WTC11 (cell line): ENCODE measurements around the gene COLEC12. TPM values are rescaled to one million over a fixed set of nuclear protein-coding genes. Genes with fewer than 3 reads are reported as not detected.

Experiments
- ATAC-seq: fragments of 200-7000 bp; cut with Tn5 transposase; 2 replicates; pipeline ENCODE4 v1.10.0; 2021; ENCODE audit warnings: mild to moderate bottlenecking, moderate library complexity
- CTCF ChIA-PET: fragments of 300-600 bp; sonication (Branson Sonifier 250); formaldehyde crosslinking; loops from one replicate; lab custom pipeline; 2021; ENCODE audit warnings: antibody characterized with exemption; lab: Charles Lee
- POLR2A ChIA-PET: fragments of 350-600 bp; sonication (Branson Sonifier 250); formaldehyde crosslinking; loops from one replicate; lab custom pipeline; 2021; ENCODE audit warnings: antibody characterized with exemption; lab: Charles Lee
- DNase-seq: peaks from one replicate; pipeline ENCODE4 v3.0.0; 2021; ENCODE audit warnings: low spot score
- H3K27ac Mint-ChIP-seq: 2 replicates; pipeline ENCODE4 v1.8.0; 2021; ENCODE audit warnings: mixed read lengths
- H3K27me3 Mint-ChIP-seq: 2 replicates; pipeline ENCODE4 v1.8.0; 2021; ENCODE audit warnings: low read depth, mild to moderate bottlenecking, moderate library complexity, mixed read lengths
- H3K36me3 Mint-ChIP-seq: 2 replicates; pipeline ENCODE4 v1.8.0; 2021; ENCODE audit warnings: mixed read lengths
- H3K4me1 Mint-ChIP-seq: 2 replicates; pipeline ENCODE4 v1.8.0; 2022; ENCODE audit warnings: mixed read lengths
- H3K4me3 Mint-ChIP-seq: 2 replicates; pipeline ENCODE4 v1.8.0; 2021; ENCODE audit warnings: mild to moderate bottlenecking, moderate library complexity, mixed read lengths
- H3K9me3 Mint-ChIP-seq: 2 replicates; pipeline ENCODE4 v1.8.0; 2021; ENCODE audit warnings: mixed read lengths
- ATF1 ChIP-seq: sonication (generic); formaldehyde crosslinking; IDR thresholded peaks from 2 replicates; pipeline ENCODE4 v1.8.1; 2023; ENCODE audit warnings: mild to moderate bottlenecking, moderate library complexity, missing genetic modification reagents
- CBFB ChIP-seq: sonication (generic); formaldehyde crosslinking; IDR thresholded peaks from 2 replicates; pipeline ENCODE4 v1.8.1; 2022; ENCODE audit warnings: mild to moderate bottlenecking, low read depth, missing genetic modification reagents
- CREM ChIP-seq: sonication (generic); formaldehyde crosslinking; IDR thresholded peaks from 2 replicates; pipeline ENCODE4 v1.8.1; 2022; ENCODE audit warnings: mild to moderate bottlenecking, missing genetic modification reagents, moderate library complexity
- ELF4 ChIP-seq: sonication (generic); formaldehyde crosslinking; IDR thresholded peaks from 2 replicates; pipeline ENCODE4 v1.8.1; 2022; ENCODE audit warnings: low read depth, mild to moderate bottlenecking, moderate library complexity, missing genetic modification reagents
- EMX1 ChIP-seq: fragments of 250-450 bp; sonication (Bioruptor Pico); IDR thresholded peaks from 2 replicates; pipeline ENCODE4 v1.8.0; 2021; ENCODE audit warnings: mild to moderate bottlenecking
- ETV6 ChIP-seq: sonication (generic); formaldehyde crosslinking; IDR thresholded peaks from 2 replicates; pipeline ENCODE4 v1.8.1; 2022; ENCODE audit warnings: mild to moderate bottlenecking, missing genetic modification reagents
- FOXP1 ChIP-seq: sonication (generic); formaldehyde crosslinking; IDR thresholded peaks from 2 replicates; pipeline ENCODE4 v1.8.0; 2022; ENCODE audit warnings: missing genetic modification reagents, mild to moderate bottlenecking, moderate library complexity, borderline replicate concordance
- FOXP4 ChIP-seq: sonication (generic); formaldehyde crosslinking; IDR thresholded peaks from 2 replicates; pipeline ENCODE4 v1.8.0; 2022; ENCODE audit warnings: mild to moderate bottlenecking, missing genetic modification reagents
- GABPB1 ChIP-seq: sonication (generic); formaldehyde crosslinking; IDR thresholded peaks from 2 replicates; pipeline ENCODE4 v1.8.1; 2023; ENCODE audit warnings: mild to moderate bottlenecking, missing genetic modification reagents
- HMGXB4 ChIP-seq: sonication (generic); formaldehyde crosslinking; IDR thresholded peaks from 2 replicates; pipeline ENCODE4 v1.8.1; 2023; ENCODE audit warnings: mild to moderate bottlenecking, moderate library complexity, missing genetic modification reagents
- IRF2 ChIP-seq: sonication (generic); formaldehyde crosslinking; IDR thresholded peaks from 2 replicates; pipeline ENCODE4 v1.8.0; 2022; ENCODE audit warnings: low read depth, missing genetic modification reagents, borderline replicate concordance
- JAZF1 ChIP-seq: fragments of 250-450 bp; sonication (Bioruptor Pico); IDR thresholded peaks from 2 replicates; pipeline ENCODE4 v1.9.0; 2021; ENCODE audit warnings: moderate library complexity, mild to moderate bottlenecking, inconsistent platforms
- NFE2L1 ChIP-seq: sonication (generic); formaldehyde crosslinking; IDR thresholded peaks from 2 replicates; pipeline ENCODE4 v1.8.1; 2023; ENCODE audit warnings: missing genetic modification reagents
- NR1H2 ChIP-seq: sonication (generic); formaldehyde crosslinking; IDR thresholded peaks from 2 replicates; pipeline ENCODE4 v1.9.0; 2021; ENCODE audit warnings: mild to moderate bottlenecking, moderate library complexity, missing genetic modification reagents
- NR3C1 ChIP-seq: sonication (generic); formaldehyde crosslinking; conservative IDR thresholded peaks from 2 replicates; pipeline ENCODE4 v1.8.1; 2023; ENCODE audit warnings: low read depth, mild to moderate bottlenecking, missing genetic modification reagents
- OVOL2 ChIP-seq: fragments of 250-450 bp; sonication (Bioruptor Pico); IDR thresholded peaks from 2 replicates; pipeline ENCODE4 v1.9.0; 2021; ENCODE audit warnings: mild to moderate bottlenecking, borderline replicate concordance
- RORB ChIP-seq: fragments of 250-450 bp; sonication (Bioruptor Pico); IDR thresholded peaks from 2 replicates; pipeline ENCODE4 v1.9.0; 2021; ENCODE audit warnings: mild to moderate bottlenecking
- SMAD3 ChIP-seq: sonication (generic); formaldehyde crosslinking; IDR thresholded peaks from 2 replicates; pipeline ENCODE4 v1.8.0; 2022; ENCODE audit warnings: missing genetic modification reagents, mild to moderate bottlenecking, borderline replicate concordance
- TEAD1 ChIP-seq: sonication (generic); formaldehyde crosslinking; IDR thresholded peaks from 2 replicates; pipeline ENCODE4 v1.8.0; 2022; ENCODE audit warnings: mild to moderate bottlenecking, missing genetic modification reagents
- USF1 ChIP-seq: sonication (generic); formaldehyde crosslinking; IDR thresholded peaks from 2 replicates; pipeline ENCODE4 v1.8.0; 2022; ENCODE audit warnings: mild to moderate bottlenecking, missing genetic modification reagents
- ZBTB21 ChIP-seq: sonication (generic); formaldehyde crosslinking; IDR thresholded peaks from 2 replicates; pipeline ENCODE4 v1.8.1; 2023; ENCODE audit warnings: mild to moderate bottlenecking, missing genetic modification reagents, borderline replicate concordance
- ZMAT4 ChIP-seq: fragments of 250-450 bp; sonication (Bioruptor Pico); IDR thresholded peaks from 2 replicates; pipeline ENCODE4 v1.9.0; 2021; ENCODE audit warnings: mild to moderate bottlenecking
- ZNF121 ChIP-seq: sonication (generic); formaldehyde crosslinking; IDR thresholded peaks from 2 replicates; pipeline ENCODE4 v1.8.0; 2023; ENCODE audit warnings: missing genetic modification reagents
- ZNF138 ChIP-seq: sonication (generic); formaldehyde crosslinking; conservative IDR thresholded peaks from 2 replicates; pipeline ENCODE4 v1.8.1; 2022; ENCODE audit warnings: mild to moderate bottlenecking, moderate library complexity, missing genetic modification reagents
- ZNF219 ChIP-seq: sonication (generic); formaldehyde crosslinking; IDR thresholded peaks from 2 replicates; pipeline ENCODE4 v1.8.0; 2023; ENCODE audit warnings: missing genetic modification reagents, mild to moderate bottlenecking, borderline replicate concordance
- ZNF671 ChIP-seq: fragments of 250-450 bp; sonication (Bioruptor Pico); IDR thresholded peaks from 2 replicates; pipeline ENCODE4 v1.8.0; 2021; ENCODE audit warnings: mild to moderate bottlenecking
- total RNA-seq: library from RNA; stranded (reverse); gene quantifications from 3 replicates; pipeline ENCODE4 v1.2.3, GENCODE V29; 2021
- TF ChIP-seq, protein P1 (sequence below): sonication (generic); formaldehyde crosslinking; IDR thresholded peaks from 2 replicates; pipeline ENCODE4 v1.8.0; 2023; ENCODE audit warnings: mild to moderate bottlenecking, missing genetic modification reagents
- TF ChIP-seq, protein P2 (sequence below): sonication (generic); formaldehyde crosslinking; IDR thresholded peaks from 2 replicates; pipeline ENCODE4 v1.8.1; 2023; ENCODE audit warnings: mild to moderate bottlenecking, missing genetic modification reagents

The COLEC12 gene
- total RNA-seq, 1 experiment from 2014 or later: 0.48 TPM

GRCh38 chr18:383135-383534 is 117.4 kb downstream of the COLEC12 start:
- POLR2A ChIA-PET: no interaction called here
- Mint-ChIP-seq H3K4me3 (no peak overlapping the region), H3K27me3 (peaks cover 2% of the 10 kb centered on the region), H3K9me3 (peaks cover 8% of the 10 kb centered on the region), H3K36me3 (no peaks in the 10 kb centered on the region), H3K4me1 (0 out of 2 replicates have a peak, but pooled peaks cover under 1% of the 10 kb centered on the region), H3K27ac (no peak overlapping the region)
- no peak for ATAC-seq
- CTCF ChIA-PET: no interaction called here
- TF ChIP-seq RORB (CRISPR knock-in tag) (no peak), ZBTB21 (CRISPR knock-in tag) (no peak), ELF4 (CRISPR knock-in tag) (no peak), JAZF1 (CRISPR knock-in tag) (no peak), EMX1 (CRISPR knock-in tag) (no peak), ZNF219 (CRISPR knock-in tag) (no peak), ETV6 (CRISPR knock-in tag) (no peak), CREM (CRISPR knock-in tag) (no peak), NR3C1 (CRISPR knock-in tag) (no peak), SMAD3 (CRISPR knock-in tag) (no peak), NFE2L1 (CRISPR knock-in tag) (no peak), ATF1 (CRISPR knock-in tag) (no peak), ZNF121 (no peak), ZNF671 (CRISPR knock-in tag) (no peak), FOXP1 (no peak), ZNF138 (CRISPR knock-in tag) (no peak)
- TF ChIP-seq, protein P1, sequence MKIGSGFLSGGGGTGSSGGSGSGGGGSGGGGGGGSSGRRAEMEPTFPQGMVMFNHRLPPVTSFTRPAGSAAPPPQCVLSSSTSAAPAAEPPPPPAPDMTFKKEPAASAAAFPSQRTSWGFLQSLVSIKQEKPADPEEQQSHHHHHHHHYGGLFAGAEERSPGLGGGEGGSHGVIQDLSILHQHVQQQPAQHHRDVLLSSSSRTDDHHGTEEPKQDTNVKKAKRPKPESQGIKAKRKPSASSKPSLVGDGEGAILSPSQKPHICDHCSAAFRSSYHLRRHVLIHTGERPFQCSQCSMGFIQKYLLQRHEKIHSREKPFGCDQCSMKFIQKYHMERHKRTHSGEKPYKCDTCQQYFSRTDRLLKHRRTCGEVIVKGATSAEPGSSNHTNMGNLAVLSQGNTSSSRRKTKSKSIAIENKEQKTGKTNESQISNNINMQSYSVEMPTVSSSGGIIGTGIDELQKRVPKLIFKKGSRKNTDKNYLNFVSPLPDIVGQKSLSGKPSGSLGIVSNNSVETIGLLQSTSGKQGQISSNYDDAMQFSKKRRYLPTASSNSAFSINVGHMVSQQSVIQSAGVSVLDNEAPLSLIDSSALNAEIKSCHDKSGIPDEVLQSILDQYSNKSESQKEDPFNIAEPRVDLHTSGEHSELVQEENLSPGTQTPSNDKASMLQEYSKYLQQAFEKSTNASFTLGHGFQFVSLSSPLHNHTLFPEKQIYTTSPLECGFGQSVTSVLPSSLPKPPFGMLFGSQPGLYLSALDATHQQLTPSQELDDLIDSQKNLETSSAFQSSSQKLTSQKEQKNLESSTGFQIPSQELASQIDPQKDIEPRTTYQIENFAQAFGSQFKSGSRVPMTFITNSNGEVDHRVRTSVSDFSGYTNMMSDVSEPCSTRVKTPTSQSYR (CRISPR knock-in tag): no peak
- TF ChIP-seq, protein P2, sequence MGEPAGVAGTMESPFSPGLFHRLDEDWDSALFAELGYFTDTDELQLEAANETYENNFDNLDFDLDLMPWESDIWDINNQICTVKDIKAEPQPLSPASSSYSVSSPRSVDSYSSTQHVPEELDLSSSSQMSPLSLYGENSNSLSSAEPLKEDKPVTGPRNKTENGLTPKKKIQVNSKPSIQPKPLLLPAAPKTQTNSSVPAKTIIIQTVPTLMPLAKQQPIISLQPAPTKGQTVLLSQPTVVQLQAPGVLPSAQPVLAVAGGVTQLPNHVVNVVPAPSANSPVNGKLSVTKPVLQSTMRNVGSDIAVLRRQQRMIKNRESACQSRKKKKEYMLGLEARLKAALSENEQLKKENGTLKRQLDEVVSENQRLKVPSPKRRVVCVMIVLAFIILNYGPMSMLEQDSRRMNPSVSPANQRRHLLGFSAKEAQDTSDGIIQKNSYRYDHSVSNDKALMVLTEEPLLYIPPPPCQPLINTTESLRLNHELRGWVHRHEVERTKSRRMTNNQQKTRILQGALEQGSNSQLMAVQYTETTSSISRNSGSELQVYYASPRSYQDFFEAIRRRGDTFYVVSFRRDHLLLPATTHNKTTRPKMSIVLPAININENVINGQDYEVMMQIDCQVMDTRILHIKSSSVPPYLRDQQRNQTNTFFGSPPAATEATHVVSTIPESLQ (CRISPR knock-in tag): no peak
- no peak for DNase-seq

DNA sequence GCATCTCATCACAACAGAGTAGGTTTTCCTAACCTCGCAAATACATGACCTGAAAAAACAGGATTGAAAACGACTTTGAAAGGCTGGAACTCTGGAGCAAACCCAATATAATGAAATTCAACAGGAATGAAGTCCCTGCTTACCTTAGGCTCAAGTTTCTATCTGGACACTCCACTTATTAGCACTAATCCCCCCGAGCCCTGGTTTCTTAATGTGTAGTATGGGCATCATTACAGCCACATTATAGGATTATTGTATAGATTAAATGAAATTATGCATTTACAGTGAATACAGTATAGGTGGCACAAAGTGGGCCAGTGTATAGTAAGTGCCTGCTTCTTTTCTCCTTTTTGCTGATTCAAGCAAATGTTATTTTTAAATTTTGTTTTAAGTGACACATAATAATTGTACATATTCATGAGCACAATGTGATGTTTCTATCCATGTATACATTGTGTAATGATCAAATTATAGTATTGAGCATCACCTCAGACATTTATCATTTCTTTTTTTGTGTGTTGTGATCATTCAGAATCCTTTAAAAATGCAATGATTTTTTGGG is 118.0 kb downstream of the COLEC12 start:
- TF ChIP-seq FOXP1 (no peak), ZBTB21 (CRISPR knock-in tag) (no peak), CBFB (CRISPR knock-in tag) (no peak), OVOL2 (CRISPR knock-in tag) (no peak), NR1H2 (CRISPR knock-in tag) (no peak), GABPB1 (CRISPR knock-in tag) (no peak), FOXP4 (CRISPR knock-in tag) (no peak), TEAD1 (CRISPR knock-in tag) (no peak), ZMAT4 (CRISPR knock-in tag) (no peak), USF1 (CRISPR knock-in tag) (no peak), HMGXB4 (CRISPR knock-in tag) (no peak), IRF2 (CRISPR knock-in tag) (no peak)
- ChIA-PET POLR2A (no interaction called here), CTCF (no interaction called here)
- no peak for ATAC-seq
- no peak overlapping the region for H3K4me3 Mint-ChIP-seq
- H3K36me3 Mint-ChIP-seq: no peaks in the 10 kb centered on the region
- H3K9me3 Mint-ChIP-seq: peaks cover 8% of the 10 kb centered on the region
- DNase-seq: no peak
- H3K27ac Mint-ChIP-seq: no peak overlapping the region
- peaks cover 5% of the 10 kb centered on the region for H3K4me1 Mint-ChIP-seq
- peaks cover 4% of the 10 kb centered on the region for H3K27me3 Mint-ChIP-seq
